Left colon (tissue), 2 donors: Measurements from ENCODE around the gene RAC3. TPM values are rescaled to one million over a fixed set of nuclear protein-coding genes. Genes with fewer than 3 reads are reported as not detected.

ENCODE experiments used
- ATAC-seq: fragments of 200-7000 bp; cut with Tn5 transposase; one replicate; pipeline ENCODE4 v1.9.1; 2020; ENCODE audit warnings: mild to moderate bottlenecking, moderate library complexity
- DNase-seq, 2 donors: peaks; one replicate each; pipeline ENCODE4 v3.0.0-alpha.2; 2020
- intact Hi-C, 2 donors: fragments of 100-400 bp; cut with DNase I in 1 of 2; cut with micrococcal nuclease in 1 of 2; formaldehyde crosslinking; loops; one replicate each; pipeline versions ENCODE4 v1.11.2 to v1.14.0; 2022; cut with DNase I, micrococcal nuclease
- total RNA-seq, 2 donors: library from RNA; stranded (reverse); fragmentation: NEBNext Ultra II Directional; extraction: Animal tissue kit (Norgen Biotek cat#: 25700); gene quantifications; one replicate each; pipeline ENCODE4 v1.2.1, GENCODE V29; 2021
- donor health status: DM: no; HTN: no; CAD: no.
- donor health status: DM: yes; HTN: yes; CAD: no.

Gene RAC3
- total RNA-seq, 2 donors from 2014 or later, result 4.2 to 9.0 TPM

GRCh38 chr17:82061047-82061925 is 29.8 kb downstream of the RAC3 start:
- DNase-seq (no peak), ATAC-seq (no peak)
- intact Hi-C loops, result no loop called here

- ATAC-seq (no peak), DNase-seq (no peak)
- intact Hi-C loops, result no loop called here
Measured at GRCh38 chr17:82062076-82062983, 30.9 kb downstream of the RAC3 start.

DNA sequence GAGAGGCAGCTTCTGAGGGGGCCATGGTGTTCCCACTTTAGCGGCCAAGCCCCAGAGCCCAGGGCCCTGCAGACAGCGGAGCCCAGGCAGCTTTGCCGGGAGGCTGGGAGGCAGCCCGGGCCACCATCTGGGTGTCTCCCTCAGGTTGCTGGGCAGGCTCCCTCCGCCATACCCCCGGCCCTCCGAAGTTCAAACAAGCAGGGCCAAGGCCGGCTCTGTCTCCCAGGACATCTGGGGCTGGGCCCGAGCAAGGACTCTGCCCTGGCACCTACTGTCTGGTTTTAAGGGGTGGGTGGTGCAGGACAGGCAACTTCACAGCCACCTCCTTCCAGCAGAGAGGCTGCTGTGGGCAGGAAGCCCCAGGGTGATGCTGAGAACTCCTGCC is 31.5 kb downstream of the RAC3 start:
- no peak for DNase-seq
- ATAC-seq, result no peak
- intact Hi-C loops, result no loop called here

- DNase-seq, result no peak
- intact Hi-C loops, result no loop called here
- no peak for ATAC-seq
Measured at GRCh38 chr17:82063424-82064415, 32.2 kb downstream of the RAC3 start.

GRCh38 chr17:82064433-82065192 is 33.1 kb downstream of the RAC3 start:
- intact Hi-C loops, result no loop called here
- ATAC-seq (peak; percentile 83), DNase-seq (peak; percentile 52 to 68)

GRCh38 chr17:82065193-82065637 is 33.7 kb downstream of the RAC3 start:
- intact Hi-C loops, result no loop called here
- DNase-seq (peak in 1 of 2 donors; percentile 32), ATAC-seq (peak; percentile 33)

DNA sequence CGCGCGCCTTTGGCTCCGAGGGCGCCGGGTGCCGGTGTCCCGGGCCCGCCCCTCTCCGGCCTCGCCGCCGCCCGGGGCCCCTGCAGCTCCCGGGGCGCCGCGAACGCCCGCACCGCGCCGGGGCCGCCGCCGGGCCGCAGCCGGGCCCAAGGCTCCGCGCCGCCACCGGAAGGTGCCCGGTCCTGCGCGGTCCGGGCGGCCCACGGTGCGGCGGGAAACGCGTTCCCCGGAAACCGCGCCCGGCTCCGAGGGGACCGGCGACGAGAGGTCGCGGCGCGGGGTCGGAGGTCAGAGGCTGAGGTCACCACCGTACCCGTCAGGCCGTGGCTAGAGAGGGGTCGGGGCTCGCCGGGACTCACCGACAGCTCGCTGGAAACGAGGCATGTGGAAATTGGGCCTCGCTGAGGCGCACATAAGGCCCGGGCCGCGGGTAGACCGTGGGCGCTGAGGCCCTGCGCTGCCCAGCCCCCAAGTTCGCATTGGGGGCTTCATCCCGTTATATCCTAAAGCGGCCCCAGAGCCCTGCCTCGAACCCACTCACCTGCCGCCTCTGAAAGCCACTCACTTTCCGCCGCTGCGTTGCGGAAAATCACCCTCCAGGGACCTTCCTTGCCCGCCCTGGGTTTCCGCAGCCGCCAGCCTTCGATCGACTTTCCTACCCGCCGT is 34.3 kb downstream of the RAC3 start, which contains the start of gene DUS1L:
Gene DUS1L (minus strand): TSS at position 167 of the 666 bp plus-strand sequence. CDS start 745 bp downstream, outside the sequence.
- DNase-seq (peak in 1 of 2 donors; percentile 67), ATAC-seq (peak; percentile 69)
- intact Hi-C loops, result no loop called here

DNA sequence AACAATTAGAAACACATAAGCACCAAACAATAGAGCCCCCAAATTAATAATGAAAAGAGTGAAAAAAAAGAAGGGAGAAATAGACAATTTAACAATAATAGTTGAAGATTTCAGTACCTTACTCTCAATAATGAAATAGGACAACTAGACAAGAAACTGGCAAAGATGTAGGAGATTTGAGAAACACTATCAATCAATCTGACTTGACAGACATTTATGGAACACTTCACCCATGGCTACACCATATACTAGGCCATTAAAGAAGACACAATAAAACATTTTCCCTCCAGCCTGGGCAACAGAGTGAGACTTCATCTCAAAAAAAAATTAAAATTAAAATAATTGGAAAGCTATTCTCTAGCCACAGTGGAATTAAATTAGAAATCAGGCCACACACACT is 39.1 kb downstream of the RAC3 start:
- no peak for ATAC-seq

GRCh38 chr17:82072827-82073226 is 41.3 kb downstream of the RAC3 start:
- ATAC-seq (peak; percentile 94), DNase-seq (peak; percentile 54 to 65)
- intact Hi-C loops, result no loop called here

More for the DNA sequence above, 39.1 kb downstream of the RAC3 start:
- DNase-seq, result no peak
- intact Hi-C loops, result no loop called here

GRCh38 chr17:82073446-82073845 is 42.0 kb downstream of the RAC3 start:
- intact Hi-C loops, result no loop called here
- DNase-seq (no peak), ATAC-seq (no peak)

GRCh38 chr17:82076018-82076784 is 44.7 kb downstream of the RAC3 start:
- intact Hi-C loops, result no loop called here
- ATAC-seq (no peak), DNase-seq (no peak)

DNA sequence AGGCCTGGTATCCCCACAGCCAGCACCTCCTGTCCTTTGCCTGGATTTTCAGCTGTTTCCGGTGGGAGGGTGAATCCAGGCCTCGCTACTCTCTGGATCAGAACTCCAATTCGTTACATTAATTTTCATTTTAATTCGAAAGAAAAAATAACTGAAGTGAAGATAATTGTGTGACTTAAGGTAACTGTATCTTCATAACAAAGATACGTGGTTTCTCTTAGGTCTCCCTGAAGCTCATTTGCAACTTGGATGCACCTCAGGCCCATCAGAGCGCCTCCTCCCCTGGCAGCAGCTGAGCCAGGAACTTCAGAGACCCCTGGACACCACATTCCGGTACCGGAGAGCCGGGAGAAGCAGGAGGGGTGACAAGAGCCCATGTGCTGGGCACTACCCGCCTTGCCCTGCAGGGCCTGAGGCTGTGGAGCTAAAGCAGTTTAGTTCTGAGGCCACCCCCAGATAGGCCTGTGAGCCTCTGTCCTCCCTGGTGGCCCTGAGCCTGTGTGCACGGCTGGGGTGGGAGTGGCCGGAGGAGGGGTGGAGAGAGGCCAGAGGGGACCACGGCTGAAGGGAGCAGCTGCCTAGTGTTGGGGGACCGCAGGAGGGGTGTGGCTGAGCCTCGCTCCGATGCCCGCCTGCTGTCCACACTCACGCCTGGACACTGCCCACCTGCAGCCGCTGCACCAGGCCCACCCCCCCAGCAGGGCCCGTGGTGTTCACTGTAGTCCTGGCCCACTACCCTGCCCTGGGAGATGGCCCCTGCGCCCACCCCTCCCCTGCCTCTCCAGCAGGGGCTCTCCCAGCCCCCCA is 45.5 kb downstream of the RAC3 start:
- intact Hi-C loops, result no loop called here
- DNase-seq, result no peak
- no peak for ATAC-seq

- DNase-seq (no peak), ATAC-seq (no peak)
- intact Hi-C loops, result no loop called here
Measured at GRCh38 chr17:82077617-82078358, 46.3 kb downstream of the RAC3 start.

DNA sequence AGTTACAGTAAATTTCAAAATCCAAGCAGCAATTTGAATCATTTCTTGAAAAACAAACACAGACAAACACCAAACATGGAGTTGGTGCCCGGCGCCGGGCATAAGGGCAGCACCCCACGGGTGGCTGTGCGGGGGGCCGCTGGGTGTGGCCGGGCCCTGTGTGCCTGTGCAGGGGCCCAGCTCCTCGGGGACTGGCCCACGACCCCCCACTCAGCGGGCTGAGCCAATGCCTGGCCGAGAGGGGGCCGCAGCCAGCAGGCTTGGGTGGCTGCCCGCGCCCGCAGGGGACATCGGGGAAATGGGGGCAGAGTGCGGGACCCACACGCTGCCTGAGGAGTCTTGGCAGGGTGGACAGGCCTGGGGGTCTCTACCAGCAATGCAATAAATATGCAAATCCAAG is 47.0 kb downstream of the RAC3 start:
- ATAC-seq (no peak), DNase-seq (no peak)
- intact Hi-C loops, result no loop called here
